ENCODE measurements around the gene SHF. TPM values are rescaled to one million over a fixed set of nuclear protein-coding genes. Genes with fewer than 3 reads are reported as not detected.

The SHF gene
- total and polyA plus RNA-seq, 2 donors (not counting 1 experiment from before 2014, with no cell fraction given) = 0.85 to 3.3 TPM

DNA sequence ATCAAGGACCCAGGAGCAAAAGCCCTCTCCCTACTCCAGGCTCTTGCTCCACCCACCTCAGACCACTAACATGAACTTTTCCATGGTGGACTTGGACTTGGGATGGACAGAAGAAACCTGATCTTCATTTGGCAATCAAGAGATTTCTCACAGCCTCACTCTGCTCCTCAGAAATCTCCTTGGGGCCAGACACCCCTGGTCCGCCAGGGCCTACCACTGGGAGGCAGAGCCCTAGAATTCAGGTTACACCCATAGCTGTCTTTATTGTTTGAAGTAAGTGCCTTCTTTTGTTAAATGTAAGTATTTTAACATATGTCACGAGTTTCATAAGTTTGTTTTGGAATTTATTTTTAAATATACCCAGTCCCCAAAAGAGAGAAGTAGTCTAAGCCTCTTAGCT lies 13.2 kb downstream of the SHF start:
- H3K79me2 ChIP-seq (ENCODE audit: control insufficient read depth, insufficient read depth, low read length) = no peaks in the 10 kb centered on the region
- no peak overlapping the region for H3K9ac ChIP-seq (ENCODE audit: insufficient read depth, low read length)
- peaks cover under 1% of the 10 kb centered on the region for H3K27me3 ChIP-seq (ENCODE audit: control insufficient read depth, insufficient read depth, low read length)
- H3K27ac ChIP-seq (ENCODE audit: insufficient read depth, low read length) = no peak overlapping the region
- no peak overlapping the region for H3K4me2 ChIP-seq (ENCODE audit: extremely low read depth, insufficient read depth, low read length)
- no peak overlapping the region for H2AFZ ChIP-seq (ENCODE audit: low read length)
- H3K4me3 ChIP-seq (replicated peaks in 1 of 4; ENCODE audit: control extremely low read depth in 1 of 4, insufficient read depth in 1 of 4, low read depth in 3 of 4, low read length in 4 of 4) = no peak overlapping the region
- no peaks in the 10 kb centered on the region for H4K20me1 ChIP-seq (ENCODE audit: control insufficient read depth, extremely low read depth, insufficient read depth, low read length)
- H3K36me3 ChIP-seq (ENCODE audit: control insufficient read depth, insufficient read depth, low read length) = no peaks in the 10 kb centered on the region
- DNase-seq (ENCODE audit: low read depth in 2 of 2) = no peak
- TF ChIP-seq, protein P1, sequence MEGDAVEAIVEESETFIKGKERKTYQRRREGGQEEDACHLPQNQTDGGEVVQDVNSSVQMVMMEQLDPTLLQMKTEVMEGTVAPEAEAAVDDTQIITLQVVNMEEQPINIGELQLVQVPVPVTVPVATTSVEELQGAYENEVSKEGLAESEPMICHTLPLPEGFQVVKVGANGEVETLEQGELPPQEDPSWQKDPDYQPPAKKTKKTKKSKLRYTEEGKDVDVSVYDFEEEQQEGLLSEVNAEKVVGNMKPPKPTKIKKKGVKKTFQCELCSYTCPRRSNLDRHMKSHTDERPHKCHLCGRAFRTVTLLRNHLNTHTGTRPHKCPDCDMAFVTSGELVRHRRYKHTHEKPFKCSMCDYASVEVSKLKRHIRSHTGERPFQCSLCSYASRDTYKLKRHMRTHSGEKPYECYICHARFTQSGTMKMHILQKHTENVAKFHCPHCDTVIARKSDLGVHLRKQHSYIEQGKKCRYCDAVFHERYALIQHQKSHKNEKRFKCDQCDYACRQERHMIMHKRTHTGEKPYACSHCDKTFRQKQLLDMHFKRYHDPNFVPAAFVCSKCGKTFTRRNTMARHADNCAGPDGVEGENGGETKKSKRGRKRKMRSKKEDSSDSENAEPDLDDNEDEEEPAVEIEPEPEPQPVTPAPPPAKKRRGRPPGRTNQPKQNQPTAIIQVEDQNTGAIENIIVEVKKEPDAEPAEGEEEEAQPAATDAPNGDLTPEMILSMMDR (conservative IDR thresholded peaks at IDR 0.05 in 1 of 2, IDR thresholded peaks at IDR 0.05 in 1 of 2; ENCODE audit: low read depth in 1 of 2, low read length in 2 of 2) = no peak
- TF ChIP-seq EZH2 (IDR thresholded peaks at IDR 0.05; ENCODE audit: low read length, missing control alignments) = no peak
- H3K9me3 ChIP-seq (ENCODE audit: control insufficient read depth, insufficient read depth, low read depth, low read length) = no peaks in the 10 kb centered on the region
- no peaks in the 10 kb centered on the region for H3K4me1 ChIP-seq (ENCODE audit: control insufficient read depth, extremely low read depth, insufficient read depth, low read length)

GRCh38 chr15:45174069-45174468 lies 13.7 kb downstream of the SHF start:
- Histone ChIP-seq H3K9me3 (ENCODE audit: control insufficient read depth, insufficient read depth, low read depth, low read length) (no peaks in the 10 kb centered on the region), H3K4me3 (replicated peaks in 1 of 4; ENCODE audit: control extremely low read depth in 1 of 4, insufficient read depth in 1 of 4, low read depth in 3 of 4, low read length in 4 of 4) (no peak overlapping the region), H3K4me2 (ENCODE audit: extremely low read depth, insufficient read depth, low read length) (no peak overlapping the region), H3K4me1 (ENCODE audit: control insufficient read depth, extremely low read depth, insufficient read depth, low read length) (no peaks in the 10 kb centered on the region), H3K36me3 (ENCODE audit: control insufficient read depth, insufficient read depth, low read length) (no peaks in the 10 kb centered on the region), H3K27me3 (ENCODE audit: control insufficient read depth, insufficient read depth, low read length) (no peaks in the 10 kb centered on the region), H4K20me1 (ENCODE audit: control insufficient read depth, extremely low read depth, insufficient read depth, low read length) (no peaks in the 10 kb centered on the region), H3K79me2 (ENCODE audit: control insufficient read depth, insufficient read depth, low read length) (no peaks in the 10 kb centered on the region), H2AFZ (ENCODE audit: low read length) (no peak overlapping the region), H3K27ac (ENCODE audit: insufficient read depth, low read length) (no peak overlapping the region), H3K9ac (ENCODE audit: insufficient read depth, low read length) (no peak overlapping the region)
- TF ChIP-seq, protein P1 (conservative IDR thresholded peaks at IDR 0.05 in 1 of 2, IDR thresholded peaks at IDR 0.05 in 1 of 2; ENCODE audit: low read depth in 1 of 2, low read length in 2 of 2) = no peak
- TF ChIP-seq EZH2 (IDR thresholded peaks at IDR 0.05; ENCODE audit: low read length, missing control alignments) = no peak
- DNase-seq (ENCODE audit: low read depth in 2 of 2) = no peak

GRCh38 chr15:45171912-45172311 lies 15.9 kb downstream of the SHF start:
- no peak for TF ChIP-seq EZH2 (IDR thresholded peaks at IDR 0.05; ENCODE audit: low read length, missing control alignments)
- TF ChIP-seq, protein P1 (conservative IDR thresholded peaks at IDR 0.05 in 1 of 2, IDR thresholded peaks at IDR 0.05 in 1 of 2; ENCODE audit: low read depth in 1 of 2, low read length in 2 of 2) = no peak

More at GRCh38 chr15:45171912-45172311, 15.9 kb downstream of the SHF start:
- Histone ChIP-seq H4K20me1 (ENCODE audit: control insufficient read depth, extremely low read depth, insufficient read depth, low read length) (no peaks in the 10 kb centered on the region), H3K9me3 (ENCODE audit: control insufficient read depth, insufficient read depth, low read depth, low read length) (no peaks in the 10 kb centered on the region), H3K9ac (ENCODE audit: insufficient read depth, low read length) (no peak overlapping the region), H3K4me2 (ENCODE audit: extremely low read depth, insufficient read depth, low read length) (no peak overlapping the region), H3K27me3 (ENCODE audit: control insufficient read depth, insufficient read depth, low read length) (no peaks in the 10 kb centered on the region), H3K79me2 (ENCODE audit: control insufficient read depth, insufficient read depth, low read length) (no peaks in the 10 kb centered on the region), H3K4me1 (ENCODE audit: control insufficient read depth, extremely low read depth, insufficient read depth, low read length) (no peaks in the 10 kb centered on the region), H3K36me3 (ENCODE audit: control insufficient read depth, insufficient read depth, low read length) (no peaks in the 10 kb centered on the region), H3K27ac (ENCODE audit: insufficient read depth, low read length) (no peak overlapping the region), H3K4me3 (replicated peaks in 1 of 4; ENCODE audit: control extremely low read depth in 1 of 4, insufficient read depth in 1 of 4, low read depth in 3 of 4, low read length in 4 of 4) (no peak overlapping the region), H2AFZ (ENCODE audit: low read length) (no peak overlapping the region)
- DNase-seq (ENCODE audit: low read depth in 2 of 2) = no peak
